HG03066 (cell line): ENCODE results near the gene CRHR2.
"Not testable (repeated sequence)": the region's sequence is repeated elsewhere in the genome, so short reads cannot be mapped to it uniquely, and the experiment has no call there.

Source experiments
- ATAC-seq: cut with Tn5 transposase; IDR thresholded peaks from one replicate; pipeline ENCODE4 v1.9.1; 2021; ENCODE audit warnings: low read depth; ENCODE audit not compliant: unreplicated experiment

The CRHR2 gene

DNA sequence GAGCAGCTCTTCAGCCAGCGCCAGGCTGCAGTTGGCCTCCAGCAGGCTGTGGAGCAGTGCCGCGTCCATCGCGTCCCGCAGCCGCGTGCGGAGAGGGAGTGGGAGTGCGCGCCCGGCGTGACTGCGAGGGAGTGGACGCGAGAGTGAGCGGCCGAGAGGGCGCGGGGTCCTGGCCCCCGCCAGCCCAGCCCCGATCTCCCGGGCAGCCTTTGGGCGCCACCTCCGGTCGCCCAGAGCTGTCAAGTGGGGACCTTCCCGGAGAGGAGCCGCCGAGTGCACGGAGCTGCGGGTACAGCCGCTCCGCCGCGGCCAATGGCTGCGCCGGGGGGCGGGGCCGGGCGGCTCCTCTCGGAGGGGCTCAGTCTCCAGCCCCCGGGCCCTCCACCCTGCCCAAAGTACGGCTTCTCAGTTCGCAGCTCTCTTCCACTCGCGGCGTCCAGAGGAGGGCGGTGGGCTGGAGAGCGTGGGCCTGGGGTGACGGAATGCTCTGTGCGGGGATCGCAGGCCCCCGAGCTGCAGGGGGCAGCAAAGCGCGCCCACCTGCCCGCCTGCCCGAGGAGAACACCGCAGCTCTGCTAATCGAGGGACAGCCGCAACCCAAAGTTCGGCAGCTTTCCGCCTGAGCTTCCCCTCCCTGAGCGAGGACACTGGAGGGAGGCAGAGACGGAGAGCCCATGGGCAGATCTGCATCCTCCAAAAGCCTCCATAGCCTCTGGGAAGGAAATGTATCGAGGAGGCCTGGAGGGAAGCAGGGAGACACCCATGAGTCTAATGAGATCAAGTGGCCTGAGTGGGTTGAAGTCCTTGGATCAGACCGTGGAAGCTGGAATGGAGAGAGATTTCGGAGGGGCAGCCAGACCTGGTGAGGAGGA lies at the start of gene CRHR2:
TSS of gene CRHR2 (minus strand) at position 245 of the 872 bp plus-strand sequence. CDS start at position 69, 176 bp downstream.
- no peak for ATAC-seq

DNA sequence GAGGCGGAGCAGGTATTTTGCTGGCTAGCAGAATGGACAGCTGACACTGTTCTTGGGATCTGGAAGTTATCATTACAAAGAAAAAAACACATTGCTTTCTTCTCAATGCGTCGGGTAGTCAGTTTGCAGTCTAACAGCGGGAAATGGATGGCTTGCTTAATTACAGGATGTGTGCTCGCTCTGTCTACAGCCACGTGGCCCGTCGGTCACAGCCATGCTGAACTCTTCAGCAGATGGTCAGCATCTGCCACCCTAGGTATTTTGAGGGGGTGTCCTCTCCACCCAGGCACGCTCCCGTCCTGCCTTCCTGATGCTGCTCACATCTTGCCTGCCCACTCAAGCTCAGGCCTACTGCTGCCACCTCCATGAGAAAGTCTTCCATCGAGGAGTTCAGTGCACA lies 49.3 kb upstream of the CRHR2 start:
- no peak for ATAC-seq

DNA sequence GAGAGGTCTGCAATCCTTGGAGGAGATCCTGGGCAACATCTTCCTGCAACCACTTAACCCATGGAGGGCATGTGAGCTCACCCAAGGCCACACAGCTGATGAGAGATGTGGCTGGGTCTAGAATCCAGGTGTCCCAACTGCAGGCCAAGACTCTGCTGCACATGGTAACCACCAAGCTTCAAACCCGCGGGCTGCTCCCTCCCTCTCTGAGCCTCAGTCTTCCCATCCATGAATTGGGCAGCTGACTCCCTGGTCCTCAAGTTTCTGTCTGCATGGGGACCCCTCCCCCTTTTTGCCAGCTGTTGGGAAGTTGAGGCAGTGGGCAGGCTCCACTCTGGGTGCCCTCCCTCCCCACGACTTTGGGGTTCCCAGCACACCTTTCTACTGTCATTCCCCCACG lies 48.7 kb upstream of the CRHR2 start:
- ATAC-seq: no peak

DNA sequence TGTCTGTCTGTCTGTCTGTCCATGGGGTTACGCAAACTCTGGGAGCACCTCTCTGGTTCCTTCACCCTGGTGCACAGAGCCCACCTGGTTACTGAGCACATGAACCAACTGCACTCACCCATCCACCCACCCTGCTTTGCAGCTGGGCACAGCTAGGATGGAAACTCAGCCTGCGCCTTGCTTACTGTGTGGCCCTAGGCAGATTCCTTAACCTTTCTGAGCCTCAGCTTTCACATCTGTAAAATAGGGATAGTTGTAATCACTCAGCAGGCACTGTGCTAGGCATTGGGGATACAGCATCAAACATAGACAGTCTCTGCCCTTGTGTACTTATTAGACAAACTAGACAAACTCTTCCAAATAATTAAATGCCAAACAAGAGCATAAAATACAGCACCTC lies 47.8 kb upstream of the CRHR2 start:
- no peak for ATAC-seq

DNA sequence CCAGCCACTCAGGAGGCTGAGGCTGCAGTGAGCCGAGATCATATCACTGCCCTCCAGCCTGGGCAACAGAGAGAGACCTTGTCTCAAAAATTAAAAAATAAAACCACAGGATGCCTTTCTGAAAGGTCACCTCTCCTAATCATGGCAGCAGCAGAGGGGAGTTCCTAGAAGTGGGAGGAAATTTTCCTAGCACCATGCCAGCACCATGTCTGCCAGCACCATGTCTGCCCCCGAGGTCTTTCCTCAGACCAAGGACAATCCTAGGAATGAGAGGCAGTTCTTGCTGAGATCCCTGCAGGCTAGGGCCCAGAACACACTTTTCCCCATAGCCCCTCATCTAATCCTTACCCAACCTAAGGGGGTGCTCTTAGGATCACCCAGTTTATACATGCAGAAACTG lies 47.4 kb upstream of the CRHR2 start:
- ATAC-seq: no peak

DNA sequence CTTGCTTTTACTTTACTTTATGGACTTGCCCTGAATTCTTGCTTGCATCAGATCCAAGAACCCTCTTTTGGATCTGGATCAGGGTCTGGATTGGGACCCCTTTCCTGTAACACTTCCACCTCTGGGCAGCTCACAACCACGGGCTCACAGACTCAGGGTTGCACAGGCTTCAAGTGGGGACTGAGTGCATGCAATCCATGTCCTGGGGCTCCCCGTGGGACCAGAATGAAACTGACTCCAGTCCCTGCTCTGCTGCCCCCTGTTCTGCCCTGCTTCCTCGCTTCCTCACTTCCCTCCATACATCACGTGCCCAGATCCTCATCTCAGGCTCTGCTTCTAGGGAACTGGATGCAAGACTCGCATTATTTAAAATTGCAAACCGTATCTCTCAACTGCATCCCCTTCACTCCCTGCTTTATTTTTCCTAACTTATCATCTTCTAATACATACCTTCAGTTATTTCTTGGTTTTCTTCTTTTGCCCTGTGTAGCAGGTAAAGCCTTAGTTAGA lies 46.4 kb upstream of the CRHR2 start:
- ATAC-seq: no peak

DNA sequence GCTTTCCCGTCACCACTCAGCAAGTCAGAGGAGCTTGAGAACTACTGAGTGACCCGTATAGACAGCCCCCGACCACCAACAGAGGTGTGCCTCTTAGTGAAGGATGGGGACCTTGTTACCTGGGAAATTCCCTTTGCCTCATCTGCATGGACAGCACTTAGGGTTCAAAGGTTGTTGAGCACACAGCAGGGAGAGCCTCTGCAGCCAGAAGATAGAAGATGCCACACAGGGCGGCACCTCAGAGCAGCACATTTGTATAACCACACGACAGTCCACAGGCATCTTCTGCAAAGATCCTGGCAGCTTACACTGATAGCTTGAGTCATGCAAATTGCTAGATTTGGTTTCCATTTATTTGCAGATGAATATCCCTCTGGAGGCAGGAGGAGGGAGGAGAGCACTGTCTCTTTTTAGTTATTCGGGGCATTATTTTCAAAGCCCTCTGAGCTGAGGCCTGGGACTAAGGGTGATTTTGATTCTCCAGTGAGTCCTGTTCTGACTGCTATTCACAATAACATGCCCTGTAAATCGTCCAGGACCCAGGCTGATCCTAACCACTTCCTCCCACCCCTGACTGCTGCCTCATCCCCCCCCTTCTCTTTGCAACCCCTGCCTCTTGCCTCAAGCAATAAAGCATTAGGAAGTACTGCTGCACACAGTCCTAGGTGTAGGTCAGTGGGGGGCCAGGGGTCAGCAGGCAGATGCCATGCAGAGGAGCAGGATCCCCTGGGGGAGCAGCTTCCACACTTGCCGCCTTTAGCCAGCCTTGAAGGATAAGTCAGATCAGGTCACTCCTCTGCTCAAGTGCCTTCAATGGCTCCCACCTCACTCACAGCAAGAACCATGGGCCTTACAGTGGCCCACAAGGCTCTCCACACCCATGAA lies 45.0 kb upstream of the CRHR2 start:
- ATAC-seq: no peak

DNA sequence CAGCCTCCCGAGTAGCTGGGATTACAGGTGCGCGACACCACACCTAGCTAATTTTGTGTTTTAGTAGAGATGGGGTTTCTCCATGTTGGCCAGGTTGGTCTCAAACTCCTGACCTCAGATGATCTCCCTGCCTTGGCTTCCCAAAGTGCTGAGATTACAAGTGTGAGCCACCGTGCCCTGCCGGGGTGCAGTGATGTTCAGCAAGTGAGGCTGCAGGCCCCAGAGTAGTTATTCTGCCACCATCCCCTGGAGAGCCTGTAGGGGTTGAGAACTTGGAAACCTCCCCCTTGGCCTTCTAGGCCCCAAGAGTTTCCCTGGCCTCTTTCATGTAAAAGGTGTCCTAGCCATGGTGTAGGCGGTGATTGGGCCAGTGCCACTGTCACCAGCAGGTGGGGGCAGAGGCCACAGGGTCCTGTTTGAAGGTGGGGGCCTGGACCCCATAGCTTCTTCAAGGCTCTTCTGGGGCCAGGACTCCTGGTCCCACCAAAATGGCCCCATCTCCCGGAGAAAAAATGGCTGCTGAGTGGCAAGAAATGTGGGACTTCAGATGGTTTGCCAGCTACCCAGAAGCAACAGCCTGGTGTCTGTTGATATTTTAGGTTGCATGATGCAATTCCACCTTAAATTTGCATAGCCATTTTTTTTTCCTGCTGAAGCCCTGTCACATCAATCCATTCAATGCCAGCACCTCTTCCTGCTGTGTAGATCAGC lies 44.2 kb upstream of the CRHR2 start:
- ATAC-seq: no peak

DNA sequence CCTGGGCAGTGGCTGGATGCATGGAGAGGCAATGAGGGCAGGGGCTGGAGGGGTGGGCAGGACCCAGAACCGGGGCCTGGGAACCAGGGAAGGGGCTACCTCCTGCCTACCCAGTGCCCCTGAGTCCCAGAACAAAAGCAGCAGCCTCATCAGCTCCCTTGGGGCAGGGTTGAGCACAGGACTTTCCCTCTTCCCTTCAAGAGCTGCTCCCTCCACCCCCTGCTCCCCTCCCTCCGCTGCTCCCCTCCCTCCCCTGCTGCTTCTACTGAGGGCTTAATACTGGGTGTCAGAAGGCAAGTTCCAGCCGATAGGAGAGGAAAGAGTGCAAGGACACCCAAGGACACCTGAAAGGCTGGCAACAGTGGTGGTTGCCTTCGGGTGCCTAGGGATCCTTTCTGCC lies 41.5 kb upstream of the CRHR2 start:
- no peak for ATAC-seq

DNA sequence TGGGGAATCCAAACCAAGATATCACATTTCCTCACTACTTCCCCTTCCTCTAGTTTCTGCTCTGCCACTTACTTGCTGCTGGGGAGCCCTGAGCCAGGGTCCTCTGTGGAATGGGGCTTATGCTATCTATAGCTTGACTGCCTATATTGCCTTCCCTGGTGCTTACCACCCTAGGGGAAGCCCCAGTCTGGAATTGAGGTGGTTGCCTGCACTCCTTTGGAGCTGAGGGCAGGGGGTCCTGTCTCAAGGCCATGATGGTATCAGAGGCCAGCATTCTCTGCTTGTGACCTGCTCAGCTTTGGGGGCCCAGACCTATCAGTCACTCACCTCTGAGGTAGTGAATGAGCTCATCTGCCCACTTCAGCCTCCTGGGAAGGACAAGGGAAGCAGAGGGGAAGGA lies 40.4 kb upstream of the CRHR2 start:
- ATAC-seq: no peak

DNA sequence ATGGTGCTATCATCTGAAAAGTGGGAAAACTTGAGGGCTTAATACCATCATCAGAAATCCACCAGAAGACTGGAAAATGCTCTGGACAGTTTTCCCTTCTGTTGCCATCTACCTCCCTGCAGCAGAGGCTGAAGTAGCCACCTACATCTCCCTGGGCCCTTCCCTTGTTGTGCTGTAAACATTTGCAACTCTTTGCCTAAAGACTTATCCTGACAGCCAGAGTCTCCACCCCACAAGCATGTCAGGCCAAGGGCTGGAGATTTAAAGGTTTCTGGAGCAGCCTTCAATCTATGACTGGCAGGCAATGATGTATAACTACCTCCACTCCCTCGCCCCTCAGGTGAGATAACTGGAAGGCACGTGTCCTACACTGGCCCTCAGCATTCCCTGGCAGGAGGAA lies 39.9 kb upstream of the CRHR2 start:
- no peak for ATAC-seq

DNA sequence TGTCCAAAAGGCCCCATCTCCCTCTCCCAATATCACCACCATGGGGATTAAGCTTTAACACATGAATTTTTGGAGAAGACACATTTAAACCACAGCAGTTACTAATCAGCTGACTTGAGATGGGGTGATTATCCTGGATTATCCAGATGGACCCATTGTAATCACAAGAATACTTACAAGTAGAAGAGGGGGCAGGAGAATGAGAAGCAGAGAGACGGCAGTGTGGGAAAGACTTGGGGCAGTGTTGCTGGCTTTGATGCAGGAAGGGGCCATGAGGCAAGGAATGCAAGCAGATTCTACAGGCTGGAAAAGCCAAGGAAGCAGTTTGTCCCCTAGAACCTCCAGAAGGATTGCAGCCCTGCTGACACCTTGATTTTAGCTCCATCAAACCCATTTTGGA lies 39.0 kb upstream of the CRHR2 start:
- ATAC-seq: no peak

DNA sequence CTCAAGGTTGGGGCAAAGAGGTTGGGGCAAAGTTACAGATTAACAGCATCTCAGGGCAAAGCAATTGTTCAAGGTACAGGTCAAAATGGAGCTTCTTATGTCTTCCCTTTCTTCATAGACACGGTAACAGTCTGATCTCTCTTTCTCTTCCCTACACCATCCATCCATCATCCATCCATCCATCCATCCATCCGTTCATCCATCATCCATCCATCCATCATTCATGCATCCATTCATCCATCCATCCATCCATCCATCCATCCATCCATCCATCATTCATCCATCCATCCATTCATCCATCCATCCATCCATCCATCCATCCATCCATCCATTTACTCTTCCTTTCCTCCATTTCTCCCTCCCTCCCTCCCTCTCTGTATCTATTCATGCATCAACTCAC lies 37.2 kb upstream of the CRHR2 start:
- not testable (repeated sequence) for ATAC-seq

DNA sequence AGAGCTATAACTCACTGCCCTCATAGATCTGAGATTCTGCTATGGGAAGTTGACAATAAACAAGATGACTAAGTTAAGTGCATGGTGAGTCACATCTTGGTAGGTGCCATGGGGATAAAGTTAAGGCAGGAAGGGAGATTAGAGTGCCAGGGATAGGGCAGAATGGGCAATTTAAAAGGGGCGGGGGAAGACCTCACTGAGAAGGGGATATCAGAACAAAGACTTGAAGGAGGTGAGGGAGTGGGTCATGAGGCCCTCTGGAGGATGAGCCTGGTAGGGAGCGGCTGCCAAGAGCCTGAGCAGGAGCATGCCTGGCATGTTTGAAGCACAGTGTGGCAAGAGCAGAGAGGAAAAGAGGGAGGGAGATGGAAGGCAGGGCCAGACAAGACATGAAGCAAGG lies 34.9 kb upstream of the CRHR2 start:
- ATAC-seq: no peak

DNA sequence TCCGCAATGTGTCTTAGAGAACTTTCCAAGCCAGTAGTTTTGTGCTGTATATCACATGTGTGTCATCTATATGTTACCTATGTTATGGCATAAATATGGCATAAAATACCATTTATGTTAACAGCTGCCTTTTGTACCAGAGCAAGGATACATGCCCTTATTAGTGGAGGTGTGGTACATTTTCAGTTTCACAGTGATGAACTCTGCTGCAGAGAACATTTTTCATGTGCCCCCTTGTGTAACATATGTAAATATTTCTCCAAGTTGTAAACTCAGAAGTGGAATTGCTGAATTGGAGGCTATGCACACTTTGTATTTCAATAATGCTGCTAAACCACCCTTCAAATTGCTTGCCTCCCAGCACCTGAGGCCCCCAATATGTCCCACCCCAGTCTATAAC lies 31.9 kb upstream of the CRHR2 start:
- ATAC-seq: no peak

DNA sequence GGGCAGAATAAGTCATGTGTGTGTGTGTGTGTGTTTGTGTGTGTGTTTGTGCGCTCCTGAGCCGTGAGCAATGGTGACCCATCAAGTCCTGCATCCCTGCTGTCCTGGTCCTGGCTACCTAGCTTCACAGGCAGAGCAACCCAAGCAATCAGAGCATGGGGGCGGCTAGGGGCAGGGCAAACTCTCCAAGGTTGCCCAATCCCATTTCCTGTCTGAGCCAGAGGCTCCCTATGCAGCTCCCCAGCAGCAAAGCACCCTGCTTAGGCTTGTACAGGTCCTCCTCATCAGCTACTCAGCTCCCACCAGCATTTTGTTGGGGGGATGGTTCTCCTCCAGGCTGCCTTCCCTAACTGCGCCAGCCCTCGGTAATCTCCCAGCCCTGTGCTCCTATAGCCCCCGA lies 31.1 kb upstream of the CRHR2 start:
- ATAC-seq: no peak

DNA sequence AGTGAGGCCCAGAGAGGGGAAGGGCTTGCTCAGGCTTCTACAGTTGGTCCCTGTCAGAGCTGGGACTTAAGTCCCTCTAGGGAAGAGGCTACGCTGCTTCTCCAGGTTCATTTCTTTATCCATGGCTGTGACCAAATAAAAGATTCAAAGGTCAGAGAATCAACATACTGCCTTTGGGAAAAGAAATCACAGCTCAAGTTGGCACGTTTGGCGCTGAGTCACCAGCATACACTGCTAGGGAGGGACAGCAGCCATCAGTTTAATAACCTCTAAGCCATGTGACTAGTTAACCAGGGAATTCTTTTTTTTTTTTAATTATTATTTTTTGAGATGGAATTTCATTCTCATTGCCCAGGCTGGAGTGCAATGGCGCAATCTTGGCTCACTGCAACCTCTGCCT lies 28.4 kb upstream of the CRHR2 start:
- no peak for ATAC-seq

DNA sequence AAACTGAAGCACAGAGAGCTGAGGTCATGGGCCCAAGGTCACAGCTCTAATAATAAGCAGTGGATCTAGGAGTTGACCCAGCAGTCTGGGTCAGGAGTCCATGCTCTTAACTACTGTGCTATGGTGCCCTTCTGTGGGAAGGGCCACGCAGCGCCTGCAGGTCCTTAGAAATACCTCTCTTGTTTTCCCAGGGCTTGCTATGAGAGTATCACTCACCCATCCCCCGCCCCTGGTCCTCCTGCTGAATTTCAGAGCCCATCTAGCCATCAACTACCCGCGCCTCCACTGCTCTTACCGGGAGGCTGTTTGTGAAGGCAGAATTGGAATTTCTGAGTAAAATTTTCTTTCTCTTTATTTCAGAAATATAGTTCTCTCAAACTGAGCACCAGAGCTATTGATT lies 27.3 kb upstream of the CRHR2 start:
- ATAC-seq: no peak

DNA sequence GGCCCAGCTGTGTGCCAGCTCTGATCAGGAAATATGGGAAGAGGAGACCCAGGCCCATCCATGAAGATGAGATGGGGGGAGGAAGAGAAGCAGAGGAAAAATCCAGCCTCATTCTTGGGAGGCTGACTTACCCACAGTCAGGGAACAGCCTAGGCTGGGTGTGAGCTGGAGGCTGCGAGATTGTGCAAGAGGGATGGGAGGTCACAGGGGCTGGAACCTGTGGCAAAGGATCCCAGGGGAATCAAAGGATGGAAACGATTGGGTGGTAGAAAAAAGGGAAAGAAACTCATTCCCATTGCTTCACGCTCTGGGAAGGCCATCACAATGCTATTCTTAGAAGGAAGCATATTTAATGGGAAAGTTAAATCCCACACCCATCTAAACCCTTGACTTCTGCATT lies 26.7 kb upstream of the CRHR2 start:
- no peak for ATAC-seq

DNA sequence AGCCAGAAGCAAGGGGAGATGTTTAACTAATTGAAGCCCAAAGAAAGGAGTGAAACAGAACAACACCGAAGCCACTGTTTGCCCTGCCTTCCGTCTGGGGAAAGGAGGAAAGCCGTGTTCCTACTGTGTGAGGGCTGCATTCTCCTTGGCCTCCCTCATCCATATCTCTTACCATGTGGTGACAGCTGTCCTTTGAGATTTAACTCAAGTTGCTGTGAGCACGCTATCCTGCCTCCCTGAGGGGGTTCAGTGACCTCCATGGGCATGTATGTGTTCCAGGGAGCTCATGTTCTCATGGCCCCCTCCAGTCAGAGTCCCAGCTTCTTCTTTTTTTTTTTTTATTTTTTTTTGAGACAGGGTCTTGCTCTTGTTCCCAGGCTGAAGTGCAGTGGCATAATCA lies 26.2 kb upstream of the CRHR2 start:
- ATAC-seq: no peak
